ENCODE results near the gene AGAP2. TPM values are rescaled to one million over a fixed set of nuclear protein-coding genes. Genes with fewer than 3 reads are reported as not detected.

Gene AGAP2
- total RNA-seq (2014; rRNA removed; shearing (Covaris generic)), result 2.1 and 2.3 TPM in 2 replicates

DNA sequence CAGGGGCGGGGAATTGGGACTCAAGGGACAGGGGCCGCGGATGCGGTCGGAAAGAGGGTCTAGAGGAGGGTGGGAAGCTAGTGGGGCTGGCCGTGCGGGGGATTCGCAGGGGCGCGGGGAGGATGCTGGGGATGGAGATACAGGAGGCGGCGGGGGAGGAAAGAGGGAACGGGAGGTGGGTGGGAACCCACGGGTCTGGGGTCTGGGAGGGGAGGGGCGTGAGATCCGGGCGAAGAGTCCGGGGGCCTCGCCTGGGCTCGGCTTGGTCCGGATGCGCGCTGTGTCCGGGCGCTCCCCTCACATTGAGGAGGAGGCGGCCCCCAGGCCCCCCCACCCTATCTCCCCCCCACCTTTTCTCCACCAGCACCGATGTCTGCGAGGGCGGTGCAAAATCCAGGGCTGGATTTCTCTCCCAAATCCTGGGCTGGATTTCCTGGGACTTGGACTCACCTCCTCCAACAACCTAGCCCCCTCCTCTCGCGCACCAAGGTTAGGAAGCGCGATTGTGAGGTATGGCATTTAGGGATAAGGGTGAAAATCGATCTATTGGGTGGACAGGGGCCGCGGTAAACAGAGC, at the start of gene AGAP2:
TSS of gene AGAP2 (minus strand) at position 82 of the 577 bp plus-strand sequence. CDS start 496 bp downstream, outside the sequence.

DNA sequence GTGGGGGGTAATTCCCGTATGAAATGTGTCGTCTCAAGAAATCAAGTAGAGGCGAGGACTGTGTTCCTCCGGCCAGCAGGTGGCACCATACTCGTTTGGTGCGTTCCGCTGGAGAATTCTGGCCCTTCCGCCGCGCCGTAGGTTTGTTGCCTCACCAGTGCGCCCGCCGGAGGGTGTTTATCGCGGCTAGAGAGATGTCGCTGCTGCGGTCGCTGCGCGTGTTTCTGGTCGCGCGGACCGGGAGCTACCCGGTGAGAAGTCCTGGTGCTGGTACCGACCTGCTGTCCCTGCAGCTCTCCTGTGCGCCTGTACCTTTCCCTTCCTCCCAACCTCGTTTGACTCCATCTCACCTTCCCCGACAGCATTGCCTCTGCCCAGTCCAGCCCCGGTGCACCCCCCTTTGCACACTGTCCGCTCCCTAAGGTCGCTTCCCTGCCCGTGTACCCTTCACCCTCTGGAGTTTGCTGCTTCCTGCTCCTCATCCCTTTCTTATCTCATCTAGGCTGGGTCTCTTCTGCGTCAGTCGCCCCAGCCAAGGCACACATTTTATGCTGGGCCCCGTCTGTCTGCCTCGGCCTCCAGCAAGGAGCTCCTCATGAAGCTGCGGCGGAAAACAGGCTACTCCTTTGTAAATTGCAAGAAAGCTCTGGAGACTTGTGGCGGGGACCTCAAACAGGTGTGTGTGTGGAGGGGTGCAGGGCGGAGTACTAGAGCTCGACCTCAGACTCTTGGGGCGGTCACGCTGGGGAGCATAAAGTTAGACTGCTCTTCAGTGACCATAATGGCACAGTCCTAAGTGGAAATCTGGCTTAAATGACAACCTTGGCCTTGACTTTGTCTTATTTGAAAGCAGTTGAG, 44.3 kb upstream of the AGAP2 start, which contains the start of gene TSFM:
TSS of gene TSFM (plus strand) at position 180 of the 858 bp plus-strand sequence. CDS start at position 195, 15 bp downstream.

DNA sequence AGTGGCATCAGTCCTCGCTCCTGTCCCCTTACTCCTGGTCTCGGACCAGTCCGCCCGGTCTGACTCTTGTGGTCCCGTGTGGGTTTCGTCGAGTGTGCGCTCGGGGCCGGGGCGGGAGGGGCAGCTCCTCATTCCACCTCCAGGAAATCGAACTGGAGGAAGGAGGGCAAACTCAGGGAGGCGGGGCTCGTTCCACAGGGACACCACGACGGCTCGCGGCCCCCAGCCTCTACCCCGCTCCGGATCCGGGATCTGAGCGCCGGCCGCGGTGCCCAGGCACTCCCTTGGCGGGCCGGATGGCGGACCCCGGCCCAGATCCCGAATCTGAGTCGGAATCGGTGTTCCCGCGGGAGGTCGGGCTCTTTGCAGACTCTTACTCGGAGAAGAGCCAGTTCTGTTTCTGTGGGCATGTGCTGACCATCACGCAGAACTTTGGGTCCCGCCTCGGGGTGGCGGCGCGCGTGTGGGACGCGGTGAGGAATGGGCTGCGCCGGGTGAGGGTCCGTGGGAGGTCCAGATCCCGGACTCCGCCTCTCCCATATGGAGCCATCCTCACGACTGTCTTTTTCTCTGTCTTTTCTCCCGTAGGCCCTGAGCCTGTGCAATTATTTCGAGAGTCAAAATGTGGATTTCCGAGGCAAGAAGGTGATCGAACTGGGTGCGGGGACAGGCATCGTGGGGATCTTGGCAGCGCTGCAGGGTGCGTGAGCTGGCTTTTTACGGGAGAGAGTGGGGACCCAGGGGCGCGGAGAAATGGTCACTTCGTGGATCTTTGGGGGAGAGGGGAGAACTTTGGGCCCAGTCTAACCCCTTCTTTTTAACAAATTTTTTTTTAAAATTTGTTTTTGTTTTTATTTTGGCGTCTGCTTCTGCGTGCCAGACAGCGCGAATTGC, 34.1 kb upstream of the AGAP2 start, which contains the start of gene EEF1AKMT3:
TSS of gene EEF1AKMT3 (plus strand) at position 186 of the 894 bp plus-strand sequence. CDS start at position 297, 111 bp downstream.

DNA sequence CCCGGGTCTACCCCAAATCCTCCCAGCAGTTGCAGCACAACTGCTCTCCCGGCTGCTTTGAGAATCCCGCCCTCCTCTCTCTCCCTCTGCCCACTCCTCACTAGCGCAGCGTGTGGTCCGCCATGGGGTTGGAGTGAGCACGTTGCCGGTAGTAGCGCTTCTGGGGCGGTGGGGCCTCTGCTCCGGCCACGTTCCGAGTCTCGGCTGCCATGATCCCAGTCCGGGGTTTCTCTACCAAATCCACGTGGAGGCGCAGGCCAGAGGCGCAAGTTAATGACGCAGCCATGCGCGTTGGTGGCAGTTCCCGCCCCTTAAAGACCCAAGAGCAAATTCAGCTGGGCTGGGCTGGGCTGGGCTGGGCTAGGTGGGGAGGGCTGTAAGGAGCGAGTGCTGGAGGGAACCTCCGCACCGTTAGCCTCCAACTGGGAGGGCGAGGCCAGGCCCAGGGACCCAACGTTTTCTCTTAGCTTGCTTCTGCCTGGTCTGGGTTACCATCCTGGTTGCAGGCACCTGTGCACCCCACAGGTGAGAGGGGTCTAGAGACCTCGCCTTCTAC, 33.4 kb upstream of the AGAP2 start, which contains the start of gene METTL1:
TSS of gene METTL1 (minus strand) at position 233 of the 556 bp plus-strand sequence. CDS start at position 211, 22 bp downstream.

DNA sequence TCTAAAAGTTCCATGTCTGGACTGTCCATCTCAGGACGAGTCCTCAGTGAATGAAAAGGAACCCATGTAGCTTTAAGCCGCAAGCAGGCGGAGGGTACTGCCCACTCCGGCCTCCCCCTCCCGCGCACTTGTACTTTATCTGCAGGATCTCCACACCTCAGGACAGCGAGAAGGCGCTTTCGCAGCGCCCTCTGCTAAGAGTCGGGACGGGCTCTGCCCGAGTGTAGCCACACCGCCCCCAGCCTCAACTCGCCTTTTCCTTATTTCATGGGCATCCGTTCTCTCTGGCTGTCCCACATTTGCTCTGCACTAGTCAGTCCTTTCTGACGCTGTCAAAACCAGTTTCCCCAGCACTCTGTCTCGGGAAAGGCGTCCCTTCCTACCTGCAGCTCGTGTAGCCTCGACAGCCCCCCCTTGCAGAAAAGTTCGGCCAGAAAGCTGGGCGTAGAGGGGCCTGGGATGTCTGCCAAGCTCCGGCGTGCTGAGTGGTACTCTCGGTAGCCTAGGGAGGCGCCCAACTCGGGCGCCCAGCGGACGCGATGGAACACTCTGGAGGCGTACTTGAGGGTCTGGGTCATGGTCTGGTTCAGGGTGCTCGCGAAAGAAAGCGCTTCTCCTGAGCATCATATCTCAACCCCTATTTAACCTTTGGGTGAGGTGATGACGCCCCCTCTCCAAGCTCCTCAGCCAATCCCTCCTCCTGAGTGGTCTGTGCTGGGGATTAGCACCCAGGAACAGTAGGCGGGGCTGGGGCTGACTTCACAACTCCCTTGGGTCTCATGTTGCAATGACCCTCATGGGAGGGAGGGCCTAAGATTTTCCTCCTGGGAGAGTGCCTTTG, 28.1 kb upstream of the AGAP2 start, which contains the start of gene CYP27B1:
TSS of gene CYP27B1 (minus strand) at position 615 of the 841 bp plus-strand sequence. CDS start at position 578, 37 bp downstream.

DNA sequence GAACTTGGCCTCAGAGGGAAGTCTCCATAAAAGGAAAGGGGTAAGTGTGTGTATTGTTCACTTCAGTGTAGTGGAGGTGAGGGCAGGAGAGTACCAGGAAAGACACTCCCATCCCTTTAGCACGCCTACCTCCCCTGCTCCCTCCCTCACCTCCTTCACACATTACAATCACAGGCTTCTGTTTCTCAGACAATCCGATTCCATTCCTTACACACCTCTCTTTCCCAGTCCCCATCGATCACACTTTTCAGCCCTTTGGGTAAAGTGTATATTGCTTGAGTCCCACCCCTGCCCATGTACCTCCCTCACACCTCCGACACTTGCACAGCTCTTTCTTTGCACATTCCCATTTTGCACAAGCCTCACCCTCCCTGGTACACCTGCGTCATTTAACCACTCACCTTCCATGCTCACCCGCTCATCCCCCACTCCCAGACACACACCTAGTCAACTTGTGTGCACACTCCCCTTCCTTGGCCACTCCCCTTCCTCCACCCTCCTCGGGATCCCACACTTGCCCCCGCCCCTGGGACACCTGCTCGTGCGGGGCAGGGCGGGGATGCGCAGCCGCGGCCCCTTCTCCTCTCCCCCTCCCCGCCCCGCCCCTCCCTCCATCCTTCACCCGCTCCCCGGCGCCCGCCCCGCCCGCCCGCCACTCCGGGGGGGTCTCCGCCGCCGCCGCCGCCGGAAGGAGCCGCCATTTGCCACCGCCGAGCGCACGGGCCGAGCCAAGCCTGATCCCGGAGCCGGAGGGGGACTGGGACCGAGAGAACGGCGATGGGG, 16.1 kb upstream of the AGAP2 start, which contains the start of gene MARCHF9:
TSS of gene MARCHF9 (plus strand) at position 693 of the 783 bp plus-strand sequence. CDS start 426 bp downstream, outside the sequence.

DNA sequence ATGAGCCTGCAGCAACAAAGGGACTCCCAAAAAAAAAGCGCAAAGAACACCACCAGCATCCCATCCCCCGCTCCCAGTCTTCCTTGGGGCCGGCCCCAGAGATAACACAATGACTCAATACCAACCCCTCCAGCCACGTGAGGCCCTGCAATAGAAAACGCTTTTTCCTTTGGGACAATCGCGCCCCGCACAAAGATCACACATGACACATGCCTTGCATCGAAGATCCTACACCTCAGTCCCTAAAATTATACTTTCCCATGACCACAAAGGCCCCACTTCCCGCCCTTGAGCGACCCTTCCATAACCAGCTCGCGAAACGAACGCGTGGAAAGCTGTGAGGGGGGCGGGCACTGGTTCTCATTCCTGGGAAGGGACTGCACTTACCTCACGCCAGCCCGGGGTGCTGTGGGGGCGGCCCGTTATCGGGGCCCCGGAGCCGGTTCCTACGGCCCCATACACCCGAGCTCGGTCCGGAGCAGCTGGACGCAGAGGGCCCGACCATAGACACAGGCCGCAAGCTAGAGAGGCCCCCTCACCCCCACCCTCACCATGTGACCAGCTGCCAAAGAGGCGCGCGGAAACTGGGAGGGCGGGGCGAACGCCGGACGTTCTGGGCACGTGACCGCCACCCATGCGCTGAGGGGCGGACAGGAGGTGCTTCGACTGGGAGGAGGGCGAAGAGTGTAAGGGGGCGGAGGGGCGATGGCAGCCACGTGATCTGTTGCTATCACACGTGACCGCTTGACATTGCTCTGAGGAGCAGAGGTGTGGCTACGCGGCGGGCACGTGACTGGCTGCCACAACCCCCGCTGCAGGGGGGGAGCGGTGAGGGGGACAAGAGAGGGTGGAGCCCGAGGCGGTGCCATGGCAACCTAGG, 13.5 kb upstream of the AGAP2 start, which contains the start of gene CDK4:
TSS of gene CDK4 (minus strand) at position 523 of the 880 bp plus-strand sequence. CDS start 593 bp downstream, outside the sequence.

DNA sequence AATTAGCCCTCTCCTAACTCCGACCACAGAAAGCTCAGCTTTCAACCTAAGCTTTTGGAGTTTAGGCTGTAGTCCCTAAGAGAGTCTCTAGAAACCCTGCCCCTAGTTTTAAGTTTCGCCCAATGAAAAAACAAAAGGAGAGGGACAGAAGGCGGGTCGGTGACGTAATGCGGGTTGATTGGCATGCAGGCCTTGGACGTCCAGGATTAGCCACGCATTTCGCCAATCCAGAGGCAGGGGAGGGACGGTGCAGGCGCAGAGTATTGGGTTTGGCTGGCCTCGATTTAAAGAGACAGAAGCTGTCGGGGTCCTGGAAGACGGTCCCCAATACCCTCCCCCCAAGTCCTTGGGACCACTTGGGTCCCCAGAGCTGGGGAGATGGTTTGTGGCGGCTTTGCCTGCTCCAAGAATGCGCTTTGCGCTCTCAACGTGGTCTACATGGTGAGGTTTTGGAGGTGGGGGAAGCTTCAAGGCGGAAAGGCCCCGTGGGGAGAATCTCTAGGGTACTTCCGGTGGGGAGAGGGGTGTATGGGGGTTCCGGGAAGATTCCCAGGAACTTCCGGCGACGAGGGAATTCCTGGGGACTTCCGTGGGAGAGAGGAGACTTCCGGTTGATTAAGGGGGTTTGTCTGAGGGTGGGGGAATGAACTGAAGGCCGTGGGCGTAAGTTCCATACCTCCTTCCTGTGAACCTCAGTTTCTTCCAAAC, 6.4 kb upstream of the AGAP2 start, which contains the start of gene TSPAN31:
TSS of gene TSPAN31 (plus strand) at position 263 of the 708 bp plus-strand sequence. CDS start at position 379, 116 bp downstream.

DNA sequence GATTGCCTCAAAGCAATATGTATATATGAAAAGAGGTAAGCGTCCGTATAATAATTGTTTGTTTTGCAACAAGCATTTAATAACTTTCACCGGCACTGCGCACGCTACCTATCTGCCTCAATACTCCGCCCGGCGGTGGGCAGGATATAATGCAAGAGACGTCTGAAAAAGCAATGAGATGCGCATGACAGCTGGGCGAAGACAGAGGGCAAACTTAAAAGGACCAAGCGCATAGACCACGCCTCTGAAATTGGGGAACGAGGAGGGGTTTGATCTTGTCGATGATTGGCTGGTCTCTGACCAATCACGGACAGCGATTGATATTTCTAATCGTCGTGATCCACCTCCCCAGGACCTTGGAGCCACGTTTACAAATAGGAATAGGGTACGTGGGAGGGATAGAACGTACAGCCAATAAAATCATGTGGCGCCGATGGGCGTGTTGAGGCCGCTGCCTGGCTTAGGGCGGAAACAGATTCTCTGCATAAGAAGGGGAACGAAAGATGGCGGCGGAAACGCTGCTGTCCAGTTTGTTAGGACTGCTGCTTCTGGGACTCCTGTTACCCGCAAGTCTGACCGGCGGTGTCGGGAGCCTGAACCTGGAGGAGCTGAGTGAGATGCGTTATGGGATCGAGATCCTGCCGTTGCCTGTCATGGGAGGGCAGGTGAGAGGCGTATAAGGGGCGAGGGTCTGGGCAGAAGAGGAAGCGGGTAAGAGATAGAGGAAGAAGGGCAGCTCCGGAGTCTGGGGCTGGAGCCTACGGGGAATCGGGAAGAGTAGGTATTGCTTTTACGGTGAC, 44.7 kb downstream of the AGAP2 start, which contains the start of gene OS9:
TSS of gene OS9 (plus strand) at position 474 of the 800 bp plus-strand sequence. CDS start at position 504, 30 bp downstream.

Other genes starting within 250 kb of the AGAP2 start
- gene DDIT3, start 218.2 kb downstream of the AGAP2 start, total RNA-seq (2014; rRNA removed; shearing (Covaris generic)), result 58.1 and 66.1 TPM in 2 replicates
- 13.7 and 25.7 TPM in 2 replicates for gene MBD6, start 215.9 kb downstream of the AGAP2 start, total RNA-seq (2014; rRNA removed; shearing (Covaris generic))
- gene DCTN2, start 191.6 kb downstream of the AGAP2 start, total RNA-seq (2014; rRNA removed; shearing (Covaris generic)), result 75.2 and 76.3 TPM in 2 replicates
- gene KIF5A, start 188.7 kb downstream of the AGAP2 start, total RNA-seq (2014; rRNA removed; shearing (Covaris generic)), result 0.41 and 0.58 TPM in 2 replicates
- 23.7 and 30.1 TPM in 2 replicates for gene PIP4K2C, start 147.6 kb downstream of the AGAP2 start, total RNA-seq (2014; rRNA removed; shearing (Covaris generic))
- gene DTX3, start 133.9 kb downstream of the AGAP2 start, total RNA-seq (2014; rRNA removed; shearing (Covaris generic)), result 28.2 and 32.4 TPM in 2 replicates
- gene ARHGEF25, start 127.3 kb downstream of the AGAP2 start, total RNA-seq (2014; rRNA removed; shearing (Covaris generic)), result 22.6 and 46.8 TPM in 2 replicates
- 25.6 and 26.7 TPM in 2 replicates for gene B4GALNT1, start 105.5 kb downstream of the AGAP2 start, total RNA-seq (2014; rRNA removed; shearing (Covaris generic))
- gene OS9, start 44.6 kb downstream of the AGAP2 start, total RNA-seq (2014; rRNA removed; shearing (Covaris generic)), result 135 and 140 TPM in 2 replicates
- gene TSPAN31, start 6.3 kb upstream of the AGAP2 start, total RNA-seq (2014; rRNA removed; shearing (Covaris generic)), result 36.1 and 40.0 TPM in 2 replicates
- 322 and 387 TPM in 2 replicates for gene CDK4, start 13.6 kb upstream of the AGAP2 start, total RNA-seq (2014; rRNA removed; shearing (Covaris generic))
- gene MARCHF9, start 16.4 kb upstream of the AGAP2 start, total RNA-seq (2014; rRNA removed; shearing (Covaris generic)), result 10.2 and 11.7 TPM in 2 replicates
- 16.1 and 17.0 TPM in 2 replicates for gene CYP27B1, start 28.3 kb upstream of the AGAP2 start, total RNA-seq (2014; rRNA removed; shearing (Covaris generic))
- gene METTL1, start 33.4 kb upstream of the AGAP2 start, total RNA-seq (2014; rRNA removed; shearing (Covaris generic)), result 24.6 and 27.6 TPM in 2 replicates
- gene EEF1AKMT3, start 33.9 kb upstream of the AGAP2 start, total RNA-seq (2014; rRNA removed; shearing (Covaris generic)), result 3.0 and 3.3 TPM in 2 replicates
- gene TSFM, start 44.0 kb upstream of the AGAP2 start, total RNA-seq (2014; rRNA removed; shearing (Covaris generic)), result 49.7 and 53.0 TPM in 2 replicates
- 0.72 and 1.6 TPM in 2 replicates for gene AVIL, start 80.0 kb upstream of the AGAP2 start, total RNA-seq (2014; rRNA removed; shearing (Covaris generic))
- 52.2 and 52.6 TPM in 2 replicates for gene CTDSP2, start 108.0 kb upstream of the AGAP2 start, total RNA-seq (2014; rRNA removed; shearing (Covaris generic))
- gene ATP23, start 202.8 kb upstream of the AGAP2 start, total RNA-seq (2014; rRNA removed; shearing (Covaris generic)), result 8.8 and 10.5 TPM in 2 replicates

All from A375 (cell line).